ENCODE measurements around the gene WWOX.
A peak's percentile ranks its signal among the peaks of the same experiment; 100 is the strongest.

Gene WWOX

DNA sequence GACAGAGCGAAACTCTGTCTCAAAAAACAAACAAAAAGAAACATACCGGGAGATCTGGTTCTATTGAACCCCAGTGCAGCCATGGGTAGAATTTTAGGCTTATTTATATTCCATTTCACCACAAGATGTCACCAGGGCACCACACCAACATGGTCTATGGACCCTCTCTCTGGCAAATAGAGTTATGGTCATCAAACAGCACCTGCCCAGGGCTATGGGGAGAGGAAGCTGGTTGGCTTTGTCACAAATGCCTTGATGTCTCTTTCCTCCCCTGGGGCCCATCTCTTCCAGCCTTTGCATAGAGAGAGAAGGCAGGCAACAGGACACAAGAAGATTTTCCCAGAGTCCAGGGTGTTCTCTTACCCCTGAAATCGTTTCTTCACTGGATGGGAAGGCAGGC lies 128.4 kb downstream of the WWOX start:
- CTCF ChIA-PET, result no interaction called here
- TF ChIP-seq, protein P1, sequence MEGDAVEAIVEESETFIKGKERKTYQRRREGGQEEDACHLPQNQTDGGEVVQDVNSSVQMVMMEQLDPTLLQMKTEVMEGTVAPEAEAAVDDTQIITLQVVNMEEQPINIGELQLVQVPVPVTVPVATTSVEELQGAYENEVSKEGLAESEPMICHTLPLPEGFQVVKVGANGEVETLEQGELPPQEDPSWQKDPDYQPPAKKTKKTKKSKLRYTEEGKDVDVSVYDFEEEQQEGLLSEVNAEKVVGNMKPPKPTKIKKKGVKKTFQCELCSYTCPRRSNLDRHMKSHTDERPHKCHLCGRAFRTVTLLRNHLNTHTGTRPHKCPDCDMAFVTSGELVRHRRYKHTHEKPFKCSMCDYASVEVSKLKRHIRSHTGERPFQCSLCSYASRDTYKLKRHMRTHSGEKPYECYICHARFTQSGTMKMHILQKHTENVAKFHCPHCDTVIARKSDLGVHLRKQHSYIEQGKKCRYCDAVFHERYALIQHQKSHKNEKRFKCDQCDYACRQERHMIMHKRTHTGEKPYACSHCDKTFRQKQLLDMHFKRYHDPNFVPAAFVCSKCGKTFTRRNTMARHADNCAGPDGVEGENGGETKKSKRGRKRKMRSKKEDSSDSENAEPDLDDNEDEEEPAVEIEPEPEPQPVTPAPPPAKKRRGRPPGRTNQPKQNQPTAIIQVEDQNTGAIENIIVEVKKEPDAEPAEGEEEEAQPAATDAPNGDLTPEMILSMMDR (IDR thresholded peaks at IDR 0.05; ENCODE audit: control extremely low read depth, extremely low read depth, low read depth, missing control alignments), result no peak
- POLR2A ChIA-PET, result no interaction called here
- no peak for DNase-seq (ENCODE audit: extremely low spot score)

DNA sequence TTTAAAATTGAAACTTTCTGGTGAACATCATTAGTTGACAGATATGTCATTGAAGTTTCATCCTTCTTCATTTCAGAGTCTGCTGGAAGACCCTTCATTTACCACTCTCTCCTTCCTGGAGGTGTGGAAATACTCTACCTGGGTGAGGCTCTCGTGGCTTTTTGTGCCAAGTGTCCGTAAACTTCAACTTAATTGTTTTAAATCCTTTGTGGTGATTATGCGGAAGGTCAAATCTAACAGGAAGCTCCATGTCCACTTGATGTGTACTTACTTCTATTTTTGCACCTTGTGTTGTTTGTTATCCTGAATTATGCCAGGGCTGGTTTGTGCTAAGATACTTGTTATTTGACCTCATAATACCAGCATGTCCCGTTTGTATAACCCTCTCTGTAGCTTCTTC lies 129.2 kb downstream of the WWOX start:
- ChIA-PET CTCF (interaction anchor here (0.7 to 2.0 kb wide), 2 partner anchors 8 to 25 kb away, joined by 3 to 4 read pairs; no protein-coding TSS in a partner anchor), POLR2A (no interaction called here)
- TF ChIP-seq, protein P1 (IDR thresholded peaks at IDR 0.05; ENCODE audit: control extremely low read depth, extremely low read depth, low read depth, missing control alignments), result no peak
- DNase-seq (ENCODE audit: extremely low spot score), result no peak

DNA sequence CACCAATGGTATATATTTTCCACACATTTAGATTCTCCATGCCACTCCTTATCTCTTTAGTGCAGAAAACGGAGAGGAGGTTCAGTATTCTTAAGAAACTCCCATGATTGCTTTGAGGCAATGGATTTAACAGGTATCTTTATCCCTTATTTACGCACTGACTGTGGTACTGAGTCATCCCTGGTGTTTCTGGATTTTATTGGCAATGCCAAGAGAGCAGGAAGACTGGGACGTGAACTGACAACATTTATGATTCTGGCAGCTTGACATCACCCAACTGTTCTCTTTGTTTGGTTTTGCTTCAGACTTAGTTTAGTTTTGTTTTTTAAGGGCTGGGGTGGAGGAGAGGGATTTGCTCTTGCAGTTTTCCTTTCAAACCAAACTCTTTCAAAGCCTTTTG lies 131.4 kb downstream of the WWOX start:
- DNase-seq (ENCODE audit: extremely low spot score), result no peak
- POLR2A ChIA-PET, result no interaction called here
- TF ChIP-seq, protein P1 (IDR thresholded peaks at IDR 0.05; ENCODE audit: control extremely low read depth, extremely low read depth, low read depth, missing control alignments), result no peak
- CTCF ChIA-PET, result interaction anchor here (1.0 to 2.0 kb wide), 3 partner anchors 23 to 107 kb away, joined by 3 to 4 read pairs (median 4); no protein-coding TSS in a partner anchor

DNA sequence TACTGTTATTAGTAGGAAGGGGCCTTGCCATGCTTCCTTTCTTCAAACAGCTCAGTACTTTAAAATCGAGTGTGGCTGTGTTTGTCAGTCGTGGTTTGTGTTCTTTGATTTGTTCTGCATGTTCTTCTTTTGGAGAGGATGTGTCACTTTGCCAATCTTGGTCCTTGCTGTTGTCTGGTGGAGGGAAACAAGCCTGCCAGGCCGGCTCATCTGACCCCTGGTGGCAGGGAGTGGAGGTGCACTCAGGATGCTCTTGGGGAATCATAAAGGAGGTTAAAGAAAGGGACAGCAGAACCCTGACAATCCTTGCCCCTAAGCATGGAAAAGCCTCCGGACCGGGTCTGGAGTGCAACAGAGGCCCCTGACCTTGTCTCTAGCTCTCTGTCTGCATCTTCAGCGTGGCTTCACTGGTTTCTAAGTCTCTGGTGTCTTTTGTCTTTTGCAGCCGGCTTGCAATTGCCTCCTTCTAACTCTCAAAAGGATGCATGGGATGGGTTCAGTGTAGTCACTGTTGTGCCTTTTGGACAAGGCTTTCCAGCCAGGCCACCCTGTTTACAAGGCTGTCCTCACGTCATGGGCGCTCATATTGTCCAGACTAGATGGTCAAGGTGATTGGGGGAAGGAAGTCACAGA lies 135.8 kb downstream of the WWOX start:
- ChIA-PET CTCF (interaction anchor here (0.9 to 4.8 kb wide), 5 partner anchors 27 to 118 kb away, joined by 3 to 43 read pairs (median 4); no protein-coding TSS in a partner anchor), POLR2A (no interaction called here)
- peak; percentile 75 for DNase-seq (ENCODE audit: extremely low spot score)
- TF ChIP-seq, protein P1 (IDR thresholded peaks at IDR 0.05; ENCODE audit: control extremely low read depth, extremely low read depth, low read depth, missing control alignments), result peak; percentile 87

DNA sequence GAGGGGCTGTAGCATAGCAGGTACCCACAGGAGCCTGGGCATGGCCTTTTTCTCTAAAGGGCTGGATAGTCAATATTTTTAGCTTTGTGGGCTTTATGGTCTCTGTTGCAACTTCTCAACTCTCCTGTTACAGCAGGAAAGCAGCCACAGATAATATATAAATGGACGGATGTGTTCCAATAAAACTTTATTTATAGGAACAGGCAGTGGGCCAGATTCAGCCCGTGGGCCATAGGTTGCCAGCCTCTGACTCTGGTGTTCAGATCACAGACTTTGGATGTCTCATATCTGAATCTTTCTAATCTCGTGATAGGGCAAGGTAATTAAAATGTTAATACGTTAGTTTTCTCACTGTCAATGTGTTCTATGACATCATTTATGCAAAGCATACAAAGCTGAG lies 136.4 kb downstream of the WWOX start:
- POLR2A ChIA-PET, result no interaction called here
- no peak for DNase-seq (ENCODE audit: extremely low spot score)
- CTCF ChIA-PET, result interaction anchor here (1.9 to 4.8 kb wide), 2 partner anchors 112 to 119 kb away, joined by 7 to 43 read pairs; no protein-coding TSS in a partner anchor
- TF ChIP-seq, protein P1 (IDR thresholded peaks at IDR 0.05; ENCODE audit: control extremely low read depth, extremely low read depth, low read depth, missing control alignments), result no peak

DNA sequence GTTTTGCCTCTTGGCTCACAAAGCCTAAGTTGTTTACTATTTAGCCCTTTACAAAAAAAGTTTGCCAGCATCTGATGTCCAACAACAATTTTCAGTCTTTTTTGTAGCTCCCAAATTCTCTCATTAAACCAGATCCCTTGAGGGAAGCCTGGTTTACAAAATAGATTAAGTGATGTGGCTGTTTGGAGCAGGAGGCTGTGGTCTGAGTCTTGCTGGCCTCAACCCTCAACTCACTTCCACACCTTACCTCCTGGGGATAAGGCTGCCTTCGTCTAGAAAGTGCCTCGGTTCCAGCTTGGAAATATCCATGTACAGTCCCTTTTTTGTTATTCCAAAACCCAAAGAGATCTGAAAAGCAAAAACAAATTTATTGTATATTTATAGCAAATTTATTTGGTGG lies 138.4 kb downstream of the WWOX start:
- ChIA-PET CTCF (interaction anchor here (4.8 kb wide), 1 partner anchor 114 kb away, joined by 43 read pairs; no protein-coding TSS in a partner anchor), POLR2A (no interaction called here)

More for the DNA sequence above, 138.4 kb downstream of the WWOX start:
- TF ChIP-seq, protein P1 (IDR thresholded peaks at IDR 0.05; ENCODE audit: control extremely low read depth, extremely low read depth, low read depth, missing control alignments), result no peak
- no peak for DNase-seq (ENCODE audit: extremely low spot score)
